ENCODE measurements around the gene APIP. TPM values are rescaled to one million over a fixed set of nuclear protein-coding genes. Genes with fewer than 3 reads are reported as not detected.

The APIP gene
- polyA plus RNA-seq, 4 donors = 27.1 to 50.6 (median 42.4) TPM

GRCh38 chr11:34846467-34846866, 69.7 kb downstream of the APIP start:
- no peak for DNase-seq (ENCODE audit: low read depth in 4 of 4, low spot score in 3 of 4)

- DNase-seq (ENCODE audit: low read depth in 4 of 4, low spot score in 3 of 4) = no peak
These were observed 71.6 kb downstream of the APIP start for GRCh38 chr11:34844463-34845112.

- DNase-seq (ENCODE audit: low read depth in 4 of 4, low spot score in 3 of 4) = no peak
These were observed 72.9 kb downstream of the APIP start for GRCh38 chr11:34843271-34843670.

- no peak for DNase-seq (ENCODE audit: low read depth in 4 of 4, low spot score in 3 of 4)
These were observed 75.3 kb downstream of the APIP start for GRCh38 chr11:34840736-34841386.

GRCh38 chr11:34839969-34840368, 76.2 kb downstream of the APIP start:
- DNase-seq (ENCODE audit: low read depth in 4 of 4, low spot score in 3 of 4) = no peak

GRCh38 chr11:34836958-34837856, 79.0 kb downstream of the APIP start:
- no peak for DNase-seq (ENCODE audit: low read depth in 4 of 4, low spot score in 3 of 4)

- no peak for DNase-seq (ENCODE audit: low read depth in 4 of 4, low spot score in 3 of 4)
These were observed 82.6 kb downstream of the APIP start for GRCh38 chr11:34833602-34834001.

Other genes with a start within 250 kb of the APIP start
- 10 to 100 TPM; 22.4 to 43.6 (median 37.7) TPM for gene PDHX, start 239 bp upstream of the APIP start, polyA plus RNA-seq (ENCODE audit: insufficient read length in 4 of 4)
- gene CD44, start 222.8 kb upstream of the APIP start, polyA plus RNA-seq (ENCODE audit: insufficient read length in 4 of 4) = 10 to 100 TPM; 10.3 to 49.5 (median 18.1) TPM

Measured in left renal pelvis (tissue), 4 donors.